AG10803 (cell line): ENCODE data around the gene CTTNBP2.

ENCODE experiments used
- DNase-seq: peaks from one replicate; pipeline ENCODE4 v3.0.0; 2010; ENCODE audit warnings: low read depth
- H3K4me3 ChIP-seq: 2 replicates; pipeline ENCODE4 v1.5.1; 2011; ENCODE audit warnings: mild to moderate bottlenecking, low read length, control low read depth
- CTCF ChIP-seq: conservative IDR thresholded peaks from 2 replicates; pipeline ENCODE4 v1.5.1; 2011; ENCODE audit warnings: mild to moderate bottlenecking, low read length, control low read depth, inconsistent platforms

CTTNBP2 gene

GRCh38 chr7:117873310-117874190 is at the start of gene CTTNBP2:
TSS of gene CTTNBP2 (minus strand) at chr7:117873441. CDS start at chr7:117873415, 26 bp downstream.
- 0 out of 2 replicates have a peak, but pooled peaks have one; percentile 9 for TF ChIP-seq CTCF

GRCh38 chr7:117916309-117916708 is 43.1 kb upstream of the CTTNBP2 start:
- TF ChIP-seq CTCF = no peak
- DNase-seq = no peak
- H3K4me3 ChIP-seq = no peak overlapping the region

More at GRCh38 chr7:117873310-117874190, at the start of gene CTTNBP2:
- peak within 1 kb of the TSS; percentile 54 for H3K4me3 ChIP-seq
- DNase-seq = peak; percentile 38

- DNase-seq = no peak
- no peak overlapping the region for H3K4me3 ChIP-seq
- TF ChIP-seq CTCF = no peak
Observed at GRCh38 chr7:117912421-117912820, 39.2 kb upstream of the CTTNBP2 start.

- no peak for TF ChIP-seq CTCF
- H3K4me3 ChIP-seq = no peak overlapping the region
- DNase-seq = no peak
Observed at GRCh38 chr7:117908031-117908795, 35.0 kb upstream of the CTTNBP2 start.

- H3K4me3 ChIP-seq = no peak overlapping the region
- no peak for DNase-seq
- TF ChIP-seq CTCF = no peak
Observed at GRCh38 chr7:117907049-117907640, 33.9 kb upstream of the CTTNBP2 start.

GRCh38 chr7:117902314-117902889 is 29.2 kb upstream of the CTTNBP2 start:
- no peak overlapping the region for H3K4me3 ChIP-seq
- no peak for DNase-seq
- no peak for TF ChIP-seq CTCF
